GM18505 (cell line): Measurements from ENCODE around the gene TRAF3IP3.

Experiments used
- ATAC-seq: cut with Tn5 transposase; IDR thresholded peaks from one replicate; pipeline ENCODE4 v1.9.1; 2021; ENCODE audit not compliant: unreplicated experiment
- POLR2A ChIP-seq: IDR thresholded peaks from 4 replicates; pipeline ENCODE4 v1.6.1; 2011; ENCODE audit warnings: borderline replicate concordance; ENCODE audit not compliant: insufficient read depth, insufficient read length; ENCODE audit errors: extremely low read depth

TRAF3IP3 gene

GRCh38 chr1:209766051-209766450 lies 10.2 kb downstream of the TRAF3IP3 start:
- no peak for ATAC-seq
- TF ChIP-seq POLR2A: no peak

- no peak for ATAC-seq
- no peak for TF ChIP-seq POLR2A
Measured at GRCh38 chr1:209767096-209767495, 11.2 kb downstream of the TRAF3IP3 start.

- TF ChIP-seq POLR2A: no peak
- ATAC-seq: no peak
Measured at GRCh38 chr1:209767706-209768105, 11.9 kb downstream of the TRAF3IP3 start.

- peak; percentile 79 for ATAC-seq
- TF ChIP-seq POLR2A: peak; percentile 90
Measured at GRCh38 chr1:209768354-209768774, 12.5 kb downstream of the TRAF3IP3 start.

GRCh38 chr1:209769171-209769904 lies 13.5 kb downstream of the TRAF3IP3 start:
- TF ChIP-seq POLR2A: no peak
- ATAC-seq: peak; percentile 74

GRCh38 chr1:209769971-209770370 lies 14.1 kb downstream of the TRAF3IP3 start:
- no peak for TF ChIP-seq POLR2A
- no peak for ATAC-seq

- TF ChIP-seq POLR2A: no peak
- ATAC-seq: no peak
Measured at GRCh38 chr1:209770636-209771415, 15.0 kb downstream of the TRAF3IP3 start.

- no peak for TF ChIP-seq POLR2A
- no peak for ATAC-seq
Measured at GRCh38 chr1:209772126-209772525, 16.3 kb downstream of the TRAF3IP3 start.

GRCh38 chr1:209774592-209774991 lies 18.7 kb downstream of the TRAF3IP3 start:
- no peak for TF ChIP-seq POLR2A
- peak; percentile 56 for ATAC-seq

- no peak for ATAC-seq
Measured at GRCh38 chr1:209775678-209776077, 19.8 kb downstream of the TRAF3IP3 start.

GRCh38 chr1:209777587-209777986 lies 21.7 kb downstream of the TRAF3IP3 start:
- no peak for ATAC-seq
- TF ChIP-seq POLR2A: no peak

More at GRCh38 chr1:209775678-209776077, 19.8 kb downstream of the TRAF3IP3 start:
- TF ChIP-seq POLR2A: no peak

- no peak for TF ChIP-seq POLR2A
- ATAC-seq: no peak
Measured at GRCh38 chr1:209778102-209778501, 22.2 kb downstream of the TRAF3IP3 start.

GRCh38 chr1:209780268-209780667 lies 24.4 kb downstream of the TRAF3IP3 start:
- no peak for TF ChIP-seq POLR2A
- ATAC-seq: no peak

GRCh38 chr1:209783386-209783785 lies 27.5 kb downstream of the TRAF3IP3 start:
- no peak for TF ChIP-seq POLR2A
- no peak for ATAC-seq
